Osteoblast (primary cell): ENCODE results near the gene TNFRSF8. TPM values are rescaled to one million over a fixed set of nuclear protein-coding genes. Genes with fewer than 3 reads are reported as not detected.

Experiments used
- DNase-seq: peaks from one replicate; pipeline ENCODE4 v3.0.0; 2011; ENCODE audit warnings: low spot score, mixed read lengths; ENCODE audit not compliant: insufficient read length; ENCODE audit errors: missing footprints
- H2AFZ ChIP-seq: 2 replicates; pipeline ENCODE4 v1.6.0; 2011; ENCODE audit warnings: mild to moderate bottlenecking, low read length
- H3K27ac ChIP-seq: 2 replicates; pipeline ENCODE4 v1.5.1; 2011; ENCODE audit warnings: mild to moderate bottlenecking, low read depth, low read length, moderate library complexity
- H3K27me3 ChIP-seq: 2 replicates; pipeline ENCODE4 v1.6.0; 2012; ENCODE audit warnings: mild to moderate bottlenecking, control low read depth, inconsistent platforms, low read length, moderate library complexity; ENCODE audit not compliant: insufficient read depth
- H3K36me3 ChIP-seq: 2 replicates; pipeline ENCODE4 v1.5.1; 2011; ENCODE audit warnings: mild to moderate bottlenecking, low read length, control low read depth, moderate library complexity; ENCODE audit not compliant: insufficient read depth
- H3K4me1 ChIP-seq: 2 replicates; pipeline ENCODE4 v1.5.1; 2011; ENCODE audit warnings: mild to moderate bottlenecking, low read length, control low read depth, moderate library complexity; ENCODE audit not compliant: insufficient read depth
- H3K4me2 ChIP-seq: 2 replicates; pipeline ENCODE4 v1.6.0; 2011; ENCODE audit warnings: mild to moderate bottlenecking, low read length; ENCODE audit not compliant: insufficient read depth
- H3K4me3 ChIP-seq: fragments of 200-600 bp; sonication (generic); 3 replicates; pipeline ENCODE4 v1.5.1; 2012; ENCODE audit warnings: mild to moderate bottlenecking, low read length, inconsistent platforms; ENCODE audit not compliant: insufficient read depth
- H3K79me2 ChIP-seq: 2 replicates; pipeline ENCODE4 v1.6.0; 2012; ENCODE audit warnings: mild to moderate bottlenecking, low read length, control low read depth, inconsistent platforms; ENCODE audit not compliant: insufficient read depth
- H3K9me3 ChIP-seq: 2 replicates; pipeline ENCODE4 v1.5.1; 2011; ENCODE audit warnings: low read depth, low read length, control low read depth
- H4K20me1 ChIP-seq: 2 replicates; pipeline ENCODE4 v1.6.0; 2012; ENCODE audit warnings: mild to moderate bottlenecking, low read length, control low read depth; ENCODE audit not compliant: insufficient read depth
- CTCF ChIP-seq: IDR thresholded peaks from 2 replicates; pipeline ENCODE4 v1.5.1; 2011; ENCODE audit warnings: mild to moderate bottlenecking, low read depth, low read length, moderate library complexity; ENCODE audit errors: extremely low read depth
- total RNA-seq: library from RNA; depleted of rRNA; stranded (reverse); fragments of >200 nt; gene quantifications from 2 replicates; pipeline ENCODE4 v1.2.3, GENCODE V29; 2012

TNFRSF8 gene
- total RNA-seq, 1 donor = under 0.01 TPM

GRCh38 chr1:12132078-12132477 is 69.0 kb downstream of the TNFRSF8 start:
- Histone ChIP-seq H3K27me3 (no peaks in the 10 kb centered on the region), H4K20me1 (no peaks in the 10 kb centered on the region), H3K4me1 (peaks cover 5% of the 10 kb centered on the region), H3K79me2 (no peaks in the 10 kb centered on the region), H3K27ac (peak overlapping the region; percentile 40), H3K4me2 (no peak overlapping the region), H3K9me3 (no peaks in the 10 kb centered on the region), H3K4me3 (no peak overlapping the region), H3K36me3 (no peaks in the 10 kb centered on the region), H2AFZ (no peak overlapping the region)
- peak; percentile 84 for DNase-seq
- no peak for TF ChIP-seq CTCF

GRCh38 chr1:12134716-12135115 is 71.6 kb downstream of the TNFRSF8 start:
- H3K27me3 ChIP-seq = no peaks in the 10 kb centered on the region

GRCh38 chr1:12135612-12136011 is 72.5 kb downstream of the TNFRSF8 start:
- Histone ChIP-seq H3K79me2 (no peaks in the 10 kb centered on the region), H3K27me3 (no peaks in the 10 kb centered on the region), H4K20me1 (no peaks in the 10 kb centered on the region), H3K4me3 (no peak overlapping the region), H3K27ac (no peak overlapping the region), H3K4me1 (peaks cover 9% of the 10 kb centered on the region), H3K36me3 (no peaks in the 10 kb centered on the region), H3K4me2 (no peak overlapping the region), H3K9me3 (no peaks in the 10 kb centered on the region), H2AFZ (no peak overlapping the region)
- no peak for DNase-seq
- TF ChIP-seq CTCF = no peak

More at GRCh38 chr1:12134716-12135115, 71.6 kb downstream of the TNFRSF8 start:
- Histone ChIP-seq H2AFZ (no peak overlapping the region), H3K4me2 (no peak overlapping the region), H3K4me3 (no peak overlapping the region), H3K79me2 (no peaks in the 10 kb centered on the region), H3K4me1 (peaks cover 9% of the 10 kb centered on the region), H3K27ac (no peak overlapping the region), H3K36me3 (no peaks in the 10 kb centered on the region), H4K20me1 (no peaks in the 10 kb centered on the region), H3K9me3 (no peaks in the 10 kb centered on the region)
- no peak for TF ChIP-seq CTCF
- DNase-seq = no peak

- no peak for DNase-seq
- no peak overlapping the region for H2AFZ ChIP-seq
- H3K27ac ChIP-seq = peak overlapping the region; percentile 16
- H3K4me2 ChIP-seq = no peak overlapping the region
- no peaks in the 10 kb centered on the region for H3K79me2 ChIP-seq
- TF ChIP-seq CTCF = no peak
- H3K27me3 ChIP-seq = no peaks in the 10 kb centered on the region
- H3K36me3 ChIP-seq = no peaks in the 10 kb centered on the region
- no peaks in the 10 kb centered on the region for H3K9me3 ChIP-seq
- H4K20me1 ChIP-seq = no peaks in the 10 kb centered on the region
- no peak overlapping the region for H3K4me3 ChIP-seq
- H3K4me1 ChIP-seq = peaks cover 9% of the 10 kb centered on the region
Observed at GRCh38 chr1:12136916-12137610, 74.0 kb downstream of the TNFRSF8 start.
